GM18520 (cell line): ENCODE measurements around the gene PRKCA.
"Not testable (repeated sequence)": the region's sequence is repeated elsewhere in the genome, so short reads cannot be mapped to it uniquely, and the experiment has no call there.

Source experiments
- ATAC-seq: cut with Tn5 transposase; IDR thresholded peaks from one replicate; pipeline ENCODE4 v1.9.1; 2021; ENCODE audit not compliant: unreplicated experiment

Gene PRKCA

GRCh38 chr17:66480243-66480642, 177.8 kb downstream of the PRKCA start:
- no peak for ATAC-seq

GRCh38 chr17:66480802-66481201, 178.4 kb downstream of the PRKCA start:
- no peak for ATAC-seq

GRCh38 chr17:66481271-66481670, 178.9 kb downstream of the PRKCA start:
- ATAC-seq, result no peak

- ATAC-seq, result no peak
Measured at GRCh38 chr17:66483906-66484305, 181.5 kb downstream of the PRKCA start.

GRCh38 chr17:66485309-66485947, 183.0 kb downstream of the PRKCA start:
- ATAC-seq, result no peak

GRCh38 chr17:66487121-66487520, 184.7 kb downstream of the PRKCA start:
- no peak for ATAC-seq

GRCh38 chr17:66487981-66488468, 185.6 kb downstream of the PRKCA start:
- ATAC-seq, result no peak

GRCh38 chr17:66488864-66489263, 186.5 kb downstream of the PRKCA start:
- ATAC-seq, result no peak

- ATAC-seq, result not testable (repeated sequence)
Measured at GRCh38 chr17:66489576-66489975, 187.2 kb downstream of the PRKCA start.

GRCh38 chr17:66491213-66491612, 188.8 kb downstream of the PRKCA start:
- no peak for ATAC-seq

- ATAC-seq, result no peak
Measured at GRCh38 chr17:66491665-66492064, 189.3 kb downstream of the PRKCA start.

GRCh38 chr17:66492080-66492479, 189.7 kb downstream of the PRKCA start:
- ATAC-seq, result no peak

- no peak for ATAC-seq
Measured at GRCh38 chr17:66492561-66493005, 190.2 kb downstream of the PRKCA start.

GRCh38 chr17:66493283-66494019, 191.0 kb downstream of the PRKCA start:
- no peak for ATAC-seq

- no peak for ATAC-seq
Measured at GRCh38 chr17:66494023-66494803, 191.8 kb downstream of the PRKCA start.

GRCh38 chr17:66495035-66495434, 192.6 kb downstream of the PRKCA start:
- no peak for ATAC-seq

- ATAC-seq, result no peak
Measured at GRCh38 chr17:66496306-66496705, 193.9 kb downstream of the PRKCA start.

GRCh38 chr17:66498580-66498979, 196.2 kb downstream of the PRKCA start:
- no peak for ATAC-seq

- ATAC-seq, result no peak
Measured at GRCh38 chr17:66506641-66507040, 204.2 kb downstream of the PRKCA start.

GRCh38 chr17:66507103-66507923, 204.9 kb downstream of the PRKCA start:
- ATAC-seq, result no peak
